Stimulated activated CD4-positive, alpha-beta T cell treated with anti-CD3 and anti-CD28 coated beads, TNF-alpha, amount 100 ng/mL, for 4 hours (primary cell): Measurements from ENCODE around the gene AGBL4.

Experiments used
- DNase-seq, 3 experiments: peaks; one replicate each; pipeline ENCODE4 v3.0.0-alpha.2; 2020; ENCODE audit warnings: low read depth in 3 of 3

AGBL4 gene

GRCh38 chr1:48592330-48592729 is 1431.4 kb downstream of the AGBL4 start:
- DNase-seq = no peak

GRCh38 chr1:48591181-48591580 is 1432.6 kb downstream of the AGBL4 start:
- DNase-seq = no peak

- no peak for DNase-seq
Observed at GRCh38 chr1:48588061-48588460, 1435.7 kb downstream of the AGBL4 start.

- no peak for DNase-seq
Observed at GRCh38 chr1:48582408-48582807, 1441.3 kb downstream of the AGBL4 start.

GRCh38 chr1:48581270-48581669 is 1442.5 kb downstream of the AGBL4 start:
- no peak for DNase-seq

- no peak for DNase-seq
Observed at GRCh38 chr1:48576565-48576964, 1447.2 kb downstream of the AGBL4 start.

GRCh38 chr1:48572646-48573258 is 1451.0 kb downstream of the AGBL4 start:
- DNase-seq = no peak

- DNase-seq = no peak
Observed at GRCh38 chr1:48572134-48572533, 1451.6 kb downstream of the AGBL4 start.

GRCh38 chr1:48571303-48571987 is 1452.3 kb downstream of the AGBL4 start:
- no peak for DNase-seq

- no peak for DNase-seq
Observed at GRCh38 chr1:48570568-48570967, 1453.2 kb downstream of the AGBL4 start.

- no peak for DNase-seq
Observed at GRCh38 chr1:48568501-48568900, 1455.3 kb downstream of the AGBL4 start.

GRCh38 chr1:48566492-48566891 is 1457.3 kb downstream of the AGBL4 start:
- DNase-seq = no peak

GRCh38 chr1:48563021-48563420 is 1460.7 kb downstream of the AGBL4 start:
- DNase-seq = no peak

GRCh38 chr1:48561444-48561843 is 1462.3 kb downstream of the AGBL4 start:
- DNase-seq = no peak

GRCh38 chr1:48560577-48560976 is 1463.2 kb downstream of the AGBL4 start:
- DNase-seq = no peak

- DNase-seq = no peak
Observed at GRCh38 chr1:48560116-48560515, 1463.6 kb downstream of the AGBL4 start.

GRCh38 chr1:48558366-48558765 is 1465.4 kb downstream of the AGBL4 start:
- DNase-seq = no peak

GRCh38 chr1:48556186-48556850 is 1467.4 kb downstream of the AGBL4 start:
- DNase-seq = no peak

- DNase-seq = no peak
Observed at GRCh38 chr1:48555271-48555670, 1468.5 kb downstream of the AGBL4 start.

GRCh38 chr1:48552903-48553606 is 1470.7 kb downstream of the AGBL4 start:
- DNase-seq = no peak

GRCh38 chr1:48552420-48552819 is 1471.3 kb downstream of the AGBL4 start:
- DNase-seq = no peak

- DNase-seq = no peak
Observed at GRCh38 chr1:48548985-48549384, 1474.8 kb downstream of the AGBL4 start.
